GM12865 (cell line): Measurements from ENCODE around the gene CD99L2.
"Not testable (repeated sequence)": the region's sequence is repeated elsewhere in the genome, so short reads cannot be mapped to it uniquely, and the experiment has no call there.

Source experiments
- DNase-seq: peaks from one replicate; pipeline ENCODE4 v3.0.0; 2010; ENCODE audit warnings: low read depth
- H3K4me3 ChIP-seq: 2 replicates; pipeline ENCODE4 v1.5.1; 2011; ENCODE audit warnings: mild to moderate bottlenecking, low read depth, low read length, control low read depth
- TF ChIP-seq, protein P1 (sequence below): IDR thresholded peaks from 2 replicates; pipeline ENCODE4 v1.5.1; 2011; ENCODE audit warnings: low read length, control low read depth, low read depth, inconsistent platforms; ENCODE audit not compliant: insufficient read depth; ENCODE audit errors: missing control alignments

CD99L2 gene

DNA sequence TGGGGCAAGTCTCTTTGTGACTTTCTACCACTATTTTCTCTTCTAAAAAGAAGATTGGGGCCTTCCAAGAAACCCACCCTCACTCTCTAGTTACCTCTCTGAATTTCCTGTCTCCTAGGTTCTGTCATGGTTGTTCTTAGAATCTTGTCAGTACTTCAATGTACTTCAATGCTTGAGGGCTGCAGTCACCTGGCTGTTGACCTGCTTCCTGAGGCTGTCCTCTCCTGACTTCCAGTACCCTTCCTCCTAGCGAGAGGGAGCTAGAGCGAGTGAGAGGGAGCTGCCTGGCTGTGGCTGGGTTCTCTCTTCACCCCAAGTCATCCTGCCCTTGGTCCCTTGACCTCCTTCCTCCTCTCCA lies 17.7 kb downstream of the CD99L2 start:
- no peak overlapping the region for H3K4me3 ChIP-seq
- DNase-seq: no peak
- TF ChIP-seq, protein P1, sequence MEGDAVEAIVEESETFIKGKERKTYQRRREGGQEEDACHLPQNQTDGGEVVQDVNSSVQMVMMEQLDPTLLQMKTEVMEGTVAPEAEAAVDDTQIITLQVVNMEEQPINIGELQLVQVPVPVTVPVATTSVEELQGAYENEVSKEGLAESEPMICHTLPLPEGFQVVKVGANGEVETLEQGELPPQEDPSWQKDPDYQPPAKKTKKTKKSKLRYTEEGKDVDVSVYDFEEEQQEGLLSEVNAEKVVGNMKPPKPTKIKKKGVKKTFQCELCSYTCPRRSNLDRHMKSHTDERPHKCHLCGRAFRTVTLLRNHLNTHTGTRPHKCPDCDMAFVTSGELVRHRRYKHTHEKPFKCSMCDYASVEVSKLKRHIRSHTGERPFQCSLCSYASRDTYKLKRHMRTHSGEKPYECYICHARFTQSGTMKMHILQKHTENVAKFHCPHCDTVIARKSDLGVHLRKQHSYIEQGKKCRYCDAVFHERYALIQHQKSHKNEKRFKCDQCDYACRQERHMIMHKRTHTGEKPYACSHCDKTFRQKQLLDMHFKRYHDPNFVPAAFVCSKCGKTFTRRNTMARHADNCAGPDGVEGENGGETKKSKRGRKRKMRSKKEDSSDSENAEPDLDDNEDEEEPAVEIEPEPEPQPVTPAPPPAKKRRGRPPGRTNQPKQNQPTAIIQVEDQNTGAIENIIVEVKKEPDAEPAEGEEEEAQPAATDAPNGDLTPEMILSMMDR: no peak

GRCh38 chrX:150879855-150880807 lies 18.3 kb downstream of the CD99L2 start:
- TF ChIP-seq, protein P1: no peak
- H3K4me3 ChIP-seq: no peak overlapping the region
- peak; percentile 76 for DNase-seq

GRCh38 chrX:150875621-150876020 lies 22.8 kb downstream of the CD99L2 start:
- not testable (repeated sequence) for DNase-seq

DNA sequence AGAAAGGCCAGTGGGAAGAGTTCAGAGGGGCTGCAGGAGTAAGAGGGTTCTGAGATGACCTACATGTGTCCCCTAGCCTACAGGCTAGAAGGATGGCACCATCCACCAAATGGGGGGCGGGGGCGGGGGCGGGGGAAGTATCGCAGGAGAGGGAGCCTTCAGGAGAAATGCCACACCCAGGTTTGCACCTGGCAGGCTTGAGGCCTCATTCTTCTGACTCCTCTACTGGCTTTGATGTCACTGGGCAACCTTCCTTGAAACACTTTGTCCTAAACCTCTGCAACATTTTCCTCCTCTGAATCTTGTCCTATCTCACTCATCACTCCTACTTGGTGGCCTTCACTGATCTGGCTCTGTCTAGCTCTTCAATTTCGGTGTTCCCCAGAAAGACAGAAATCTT lies 24.0 kb downstream of the CD99L2 start:
- H3K4me3 ChIP-seq: no peak overlapping the region
- DNase-seq: no peak
- TF ChIP-seq, protein P1: no peak

More at GRCh38 chrX:150875621-150876020, 22.8 kb downstream of the CD99L2 start:
- not testable (repeated sequence) for H3K4me3 ChIP-seq

DNA sequence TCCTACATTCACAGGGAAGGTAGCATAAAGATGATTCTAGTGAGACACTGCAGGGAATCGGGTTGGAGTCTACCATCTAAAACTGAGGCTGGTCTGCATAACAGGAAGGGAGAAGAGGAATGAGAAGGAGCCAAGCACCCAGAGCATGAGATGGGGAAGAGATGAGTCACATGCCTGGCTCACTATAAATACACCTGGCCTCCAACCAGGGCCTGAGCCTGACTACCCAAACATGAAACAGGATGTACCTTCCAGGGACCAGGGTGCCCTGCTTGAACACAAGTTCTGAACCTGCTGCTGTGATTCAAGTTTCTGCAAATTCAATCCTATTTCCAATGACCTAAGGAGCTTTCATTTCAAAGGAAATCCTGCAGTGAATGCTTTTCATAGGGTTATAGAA lies 24.9 kb downstream of the CD99L2 start:
- DNase-seq: peak; percentile 60
- H3K4me3 ChIP-seq: no peak overlapping the region
- TF ChIP-seq, protein P1: no peak

DNA sequence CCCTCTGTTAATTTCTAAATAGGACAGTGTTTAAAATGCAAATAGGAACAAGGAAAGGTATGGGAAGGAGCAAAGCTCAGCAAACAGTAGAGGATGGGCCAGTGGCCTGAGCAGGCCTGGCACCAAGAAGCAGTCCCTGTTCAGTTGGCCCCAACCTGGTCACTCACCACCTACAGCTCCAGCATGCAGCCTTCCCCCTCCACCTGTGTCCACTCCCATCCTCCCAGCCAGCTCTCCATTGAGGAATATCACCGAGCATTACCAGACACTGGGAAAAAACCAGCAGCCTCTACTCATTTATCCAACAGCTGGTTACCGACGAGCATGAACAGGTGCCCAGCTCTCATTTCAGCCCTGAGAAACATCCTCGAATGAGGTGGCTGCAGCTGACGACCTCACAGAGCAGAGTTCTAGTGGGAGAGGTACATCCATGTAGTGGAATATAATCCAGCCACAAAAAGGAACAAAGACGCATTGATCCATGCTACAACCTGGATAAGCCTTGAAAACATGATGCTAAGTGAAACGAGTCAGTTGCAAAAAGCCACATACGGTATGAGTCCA lies 25.6 kb downstream of the CD99L2 start:
- DNase-seq: no peak
- TF ChIP-seq, protein P1: no peak
- no peak overlapping the region for H3K4me3 ChIP-seq

- no peak for DNase-seq
- H3K4me3 ChIP-seq: no peak overlapping the region
- TF ChIP-seq, protein P1: no peak
Measured at GRCh38 chrX:150871341-150871811, 27.1 kb downstream of the CD99L2 start.
